Smooth muscle cell of the coronary artery (primary cell): ENCODE measurements around the gene SUV39H2. TPM values are rescaled to one million over a fixed set of nuclear protein-coding genes. Genes with fewer than 3 reads are reported as not detected.

ENCODE experiments used
- total RNA-seq: library from RNA; depleted of rRNA; stranded (reverse); fragments of >200 nt; gene quantifications from 2 replicates; pipeline ENCODE4 v1.2.3, GENCODE V29; 2014; ENCODE audit warnings: low replicate concordance

Gene SUV39H2, protein sequence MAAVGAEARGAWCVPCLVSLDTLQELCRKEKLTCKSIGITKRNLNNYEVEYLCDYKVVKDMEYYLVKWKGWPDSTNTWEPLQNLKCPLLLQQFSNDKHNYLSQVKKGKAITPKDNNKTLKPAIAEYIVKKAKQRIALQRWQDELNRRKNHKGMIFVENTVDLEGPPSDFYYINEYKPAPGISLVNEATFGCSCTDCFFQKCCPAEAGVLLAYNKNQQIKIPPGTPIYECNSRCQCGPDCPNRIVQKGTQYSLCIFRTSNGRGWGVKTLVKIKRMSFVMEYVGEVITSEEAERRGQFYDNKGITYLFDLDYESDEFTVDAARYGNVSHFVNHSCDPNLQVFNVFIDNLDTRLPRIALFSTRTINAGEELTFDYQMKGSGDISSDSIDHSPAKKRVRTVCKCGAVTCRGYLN
- 4.4 and 7.5 TPM in 2 replicates for total RNA-seq

DNA sequence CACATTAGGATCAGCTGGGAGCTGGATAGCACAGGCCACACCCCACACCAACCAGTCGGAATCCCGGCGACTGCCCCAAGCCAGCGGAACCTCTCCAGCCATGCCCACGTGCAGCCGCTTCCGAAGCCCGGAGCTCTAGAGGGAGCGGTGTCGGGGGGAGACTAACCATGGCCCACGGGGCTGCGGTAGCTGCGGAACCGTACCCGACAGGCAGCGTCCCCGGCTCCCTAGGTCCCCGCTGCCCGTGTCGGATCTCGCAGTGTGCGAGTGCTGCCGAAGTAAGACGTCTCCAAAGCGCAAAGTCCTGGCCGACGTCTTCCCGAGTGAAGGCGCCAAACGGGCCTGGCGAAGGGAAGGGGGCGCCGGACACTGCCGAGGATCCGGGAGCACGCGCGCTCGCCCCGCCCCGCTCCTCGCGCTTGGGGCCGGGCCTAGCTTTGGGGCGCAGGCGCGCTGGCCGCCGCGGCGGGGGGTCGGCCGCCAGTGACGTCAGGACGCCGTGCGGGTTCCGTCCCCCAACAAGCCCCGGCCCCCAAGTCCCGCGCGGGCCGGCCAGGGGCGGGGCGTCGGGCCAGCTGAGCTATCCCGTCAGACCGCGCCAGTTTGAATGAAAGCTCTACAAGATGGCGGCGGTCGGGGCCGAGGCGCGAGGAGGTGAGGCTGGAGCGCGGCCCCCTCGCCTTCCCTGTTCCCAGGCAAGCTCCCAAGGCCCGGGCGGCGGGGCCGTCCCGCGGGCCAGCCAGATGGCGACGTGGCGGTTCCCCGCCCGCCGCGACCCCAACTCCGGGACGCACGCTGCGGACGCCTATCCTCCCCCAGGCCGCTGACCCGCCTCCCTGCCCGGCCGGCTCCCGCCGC lies at the start of gene SUV39H2:
SUV39H2 (plus strand) TSS at position 601 of the 858 bp plus-strand sequence; CDS start at position 624, 23 bp downstream.

DNA sequence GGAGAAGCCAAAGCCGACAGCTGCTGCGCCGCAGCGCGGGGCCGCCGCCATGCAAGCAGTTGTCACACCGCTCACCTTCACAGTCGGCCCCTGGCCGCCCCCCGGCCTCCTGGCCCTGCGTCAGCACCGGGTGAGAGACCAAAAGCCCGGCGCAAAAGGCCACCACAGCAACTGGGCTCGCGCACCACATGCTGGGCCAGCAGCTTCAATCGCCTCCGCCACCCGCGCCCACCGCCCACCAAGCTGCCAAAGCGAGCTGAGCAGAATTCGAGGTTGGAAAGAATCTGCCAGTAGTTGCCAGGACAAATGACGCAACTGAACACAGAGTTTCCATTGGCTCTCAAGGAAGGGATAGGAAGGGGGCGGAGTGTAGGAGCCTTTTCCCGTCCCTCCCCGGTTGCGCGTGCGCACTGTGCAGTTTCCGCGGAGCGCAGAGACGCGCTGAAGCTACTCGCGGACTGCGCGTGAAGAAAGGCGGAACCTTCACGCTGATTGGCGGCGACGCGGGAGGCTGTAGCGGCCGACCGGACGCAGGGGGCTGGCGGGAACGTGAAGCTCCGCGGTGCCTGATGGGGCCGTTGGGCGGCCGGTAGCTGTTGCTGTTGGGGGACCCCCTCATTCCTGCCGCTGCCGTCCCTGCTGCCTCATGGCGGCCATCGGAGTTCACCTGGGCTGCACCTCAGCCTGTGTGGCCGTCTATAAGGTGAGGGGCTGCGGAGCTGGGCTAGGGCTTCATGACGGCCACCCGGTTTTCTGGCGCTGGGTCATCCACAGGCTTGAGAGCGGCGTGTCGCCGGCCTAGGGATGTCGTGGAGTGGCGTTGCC lies 40.7 kb upstream of the SUV39H2 start, which contains the start of the genes CDNF, HSPA14 and MSANTD7:
CDNF (minus strand) TSS at position 281 of the 825 bp plus-strand sequence; CDS start at position 190, 91 bp downstream.
HSPA14 (plus strand) TSS at position 550 of the 825 bp plus-strand sequence; CDS start at position 647, 97 bp downstream.
MSANTD7 (plus strand) TSS at position 550 of the 825 bp plus-strand sequence. CDS start 3,979 bp downstream, outside the sequence.

Other genes starting within 250 kb of the SUV39H2 start
- 8.0 and 23.0 TPM in 2 replicates for gene FAM107B, start 104.0 kb upstream of the SUV39H2 start, total RNA-seq
- gene CDNF, start 40.8 kb upstream of the SUV39H2 start, total RNA-seq: 0.35 and 0.83 TPM in 2 replicates
- 5.4 and 7.6 TPM in 2 replicates for gene HSPA14, start 40.6 kb upstream of the SUV39H2 start, total RNA-seq
- gene MSANTD7, start 40.6 kb upstream of the SUV39H2 start, total RNA-seq: 11.7 and 16.5 TPM in 2 replicates
- 5.0 and 19.0 TPM in 2 replicates for gene DCLRE1C, start 75.2 kb downstream of the SUV39H2 start, total RNA-seq
- 0.94 TPM in 1 of 2 replicates, not detected in the other for gene MEIG1, start 80.5 kb downstream of the SUV39H2 start, total RNA-seq
- gene OLAH, start 165.1 kb downstream of the SUV39H2 start, total RNA-seq: not detected in 2 replicates
- gene ACBD7, start 209.9 kb downstream of the SUV39H2 start, total RNA-seq: 0.12 and 1.1 TPM in 2 replicates
- gene RPP38, start 218.5 kb downstream of the SUV39H2 start, total RNA-seq: 8.2 and 8.9 TPM in 2 replicates